HEK293T (cell line): Measurements from ENCODE around the gene KCNG2.

Source experiments
- FOXA1 ChIP-seq: fragments of 450-650 bp; IDR thresholded peaks from 2 replicates; pipeline ENCODE4 v1.6.1; 2016; ENCODE audit warnings: mild to moderate bottlenecking
- FOXK2 ChIP-seq: fragments of 450-650 bp; IDR thresholded peaks from 2 replicates; pipeline ENCODE4 v1.6.1; 2016; ENCODE audit warnings: mild to moderate bottlenecking
- FOXM1 ChIP-seq: fragments of 450-650 bp; IDR thresholded peaks from 2 replicates; pipeline ENCODE4 v1.6.1; 2017; ENCODE audit warnings: mild to moderate bottlenecking, borderline replicate concordance
- SP1 ChIP-seq: fragments of 450-650 bp; IDR thresholded peaks from 2 replicates; pipeline ENCODE4 v1.6.1; 2017
- SUZ12 ChIP-seq: fragments of 450-650 bp; IDR thresholded peaks from 2 replicates; pipeline ENCODE4 v1.6.1; 2016; ENCODE audit warnings: mild to moderate bottlenecking

DNA sequence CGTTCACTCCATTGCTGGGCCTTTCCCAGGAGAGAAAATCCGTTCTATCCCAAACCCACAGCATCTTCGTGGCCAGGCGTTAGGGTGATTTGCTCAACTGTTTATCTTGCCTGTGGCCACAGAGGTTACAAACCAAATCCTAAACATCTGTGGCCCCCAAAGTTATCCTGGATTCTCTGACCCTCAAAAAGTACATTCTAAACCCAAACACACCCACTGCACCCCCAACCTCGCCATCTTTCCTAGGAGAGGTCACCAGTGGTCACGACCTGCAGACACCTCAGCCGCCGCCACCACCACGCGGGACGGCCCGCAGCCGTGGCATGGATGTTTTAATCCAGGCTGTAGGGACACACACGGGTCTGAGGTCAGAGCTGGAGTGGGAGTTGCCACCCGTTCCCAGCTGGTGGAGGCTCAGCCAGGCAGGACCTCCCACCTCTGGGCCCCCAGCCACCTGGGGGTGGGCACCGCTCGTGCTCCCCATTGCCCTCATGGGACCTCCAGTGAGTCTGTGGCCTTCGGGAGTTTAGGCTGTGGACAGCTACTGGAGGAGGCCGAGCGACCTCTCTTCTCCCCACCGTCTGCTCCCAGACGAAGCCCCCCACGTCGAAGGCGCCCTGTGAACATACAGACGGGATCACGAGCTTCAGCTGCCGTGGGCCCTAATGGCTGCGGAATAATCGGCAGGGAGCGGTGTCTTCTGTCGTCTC is 72.0 kb downstream of the KCNG2 start:
- TF ChIP-seq FOXA1: no peak
- TF ChIP-seq FOXM1: no peak
- TF ChIP-seq FOXK2: no peak
- no peak for TF ChIP-seq SUZ12
- no peak for TF ChIP-seq SP1
